Measurements from ENCODE around the gene ACADS.

- TF ChIP-seq CTCF (IDR thresholded peaks at IDR 0.05): no peak
- no peak for TF ChIP-seq POLR2AphosphoS5 (IDR thresholded peaks at IDR 0.05)
- TF ChIP-seq POLR2A (IDR thresholded peaks at IDR 0.05): no peak
- no peak for TF ChIP-seq EP300 (IDR thresholded peaks at IDR 0.05)
Observed at GRCh38 chr12:120702637-120703036, 23.0 kb upstream of the ACADS start.

Data from upper lobe of left lung (tissue), 4 donors.